CD14-positive monocyte (primary cell): Measurements from ENCODE around the gene STK32B. TPM values are rescaled to one million over a fixed set of nuclear protein-coding genes. Genes with fewer than 3 reads are reported as not detected.

Experiments used
- DNase-seq, 3 donors: peaks; one replicate each; pipeline ENCODE4 v3.0.0-alpha.2; 2011 to 2022
- H2AFZ ChIP-seq: 2 replicates; pipeline ENCODE4 v1.6.0; 2012; ENCODE audit warnings: mild to moderate bottlenecking, low read depth, low read length, inconsistent platforms; ENCODE audit not compliant: insufficient read depth, poor library complexity, severe bottlenecking
- H3K27ac ChIP-seq, 2 donors: 1 replicate in 1 of 2; 2 replicates in 1 of 2; pipeline ENCODE4 v1.5.1; 2012 to 2013; ENCODE audit warnings: low read length in 2 of 2, control low read depth in 1 of 2, inconsistent platforms in 1 of 2, low read depth in 1 of 2, mild to moderate bottlenecking in 1 of 2
- H3K27me3 ChIP-seq, 2 donors: one replicate each; pipeline versions ENCODE4 v1.6.0 to v1.6.1; 2011 to 2013; ENCODE audit warnings: low read length in 2 of 2; ENCODE audit not compliant: control insufficient read depth in 2 of 2, insufficient read depth in 2 of 2
- H3K36me3 ChIP-seq, 2 donors: replicated peaks in 1 of 2; 1 replicate in 1 of 2; 2 replicates in 1 of 2; pipeline versions ENCODE4 v1.5.1 to v1.6.1; 2012 to 2013; ENCODE audit warnings: low read length in 2 of 2, control low read depth in 1 of 2, inconsistent platforms in 1 of 2, mild to moderate bottlenecking in 1 of 2; ENCODE audit not compliant: insufficient read depth in 2 of 2, control insufficient read depth in 1 of 2
- H3K4me1 ChIP-seq, 2 donors: 1 replicate in 1 of 2; 2 replicates in 1 of 2; pipeline versions ENCODE4 v1.5.1 to v1.6.1; 2012 to 2013; ENCODE audit warnings: low read length in 2 of 2, control low read depth in 1 of 2, inconsistent platforms in 1 of 2, mild to moderate bottlenecking in 1 of 2, moderate library complexity in 1 of 2; ENCODE audit not compliant: insufficient read depth in 2 of 2, control insufficient read depth in 1 of 2
- H3K4me2 ChIP-seq: replicated peaks from 2 replicates; pipeline ENCODE3; 2012; ENCODE audit warnings: low read length, moderate library complexity, mild to moderate bottlenecking; ENCODE audit not compliant: poor library complexity, severe bottlenecking; ENCODE audit errors: extremely low read depth
- H3K4me3 ChIP-seq, 3 experiments: fragments of 200-600 bp in 1 of 3; sonication (generic) in 1 of 3; replicated peaks in 1 of 3; 1 replicate in 2 of 3; 2 replicates in 1 of 3; pipeline ENCODE4 v1.5.1; 2011 to 2013; ENCODE audit warnings: low read length in 3 of 3, mild to moderate bottlenecking in 3 of 3, control low read depth in 2 of 3, low read depth in 2 of 3, inconsistent platforms in 1 of 3, moderate library complexity in 1 of 3
- H3K79me2 ChIP-seq: 2 replicates; pipeline ENCODE4 v1.6.0; 2012; ENCODE audit warnings: mild to moderate bottlenecking, control low read depth, inconsistent platforms, low read length, moderate library complexity; ENCODE audit not compliant: insufficient read depth
- H3K9ac ChIP-seq: 2 replicates; pipeline ENCODE4 v1.6.0; 2017; ENCODE audit warnings: low read length, mild to moderate bottlenecking; ENCODE audit not compliant: insufficient read depth, poor library complexity, severe bottlenecking
- H3K9me3 ChIP-seq, 2 donors: replicated peaks in 1 of 2; 1 replicate in 1 of 2; 2 replicates in 1 of 2; pipeline versions ENCODE4 v1.5.1 to v1.6.1; 2012 to 2013; ENCODE audit warnings: low read length in 2 of 2, control low read depth in 1 of 2; ENCODE audit not compliant: control insufficient read depth in 1 of 2, insufficient read depth in 1 of 2
- H4K20me1 ChIP-seq: 2 replicates; pipeline ENCODE4 v1.6.0; 2012; ENCODE audit warnings: mild to moderate bottlenecking, low read length, control low read depth, moderate library complexity; ENCODE audit not compliant: insufficient read depth
- H3K27ac Mint-ChIP-seq, 7 donors: one replicate each; pipeline ENCODE4 v1.8.0; 2020; ENCODE audit warnings: mild to moderate bottlenecking in 7 of 7, mixed read lengths in 7 of 7, moderate library complexity in 6 of 7, inconsistent platforms in 2 of 7
- H3K27me3 Mint-ChIP-seq, 3 donors: one replicate each; pipeline ENCODE4 v1.8.0; 2021 to 2022; ENCODE audit warnings: low read depth in 3 of 3, mild to moderate bottlenecking in 3 of 3, mixed read lengths in 3 of 3, moderate library complexity in 3 of 3, inconsistent platforms in 1 of 3
- H3K36me3 Mint-ChIP-seq, 2 donors: one replicate each; pipeline ENCODE4 v1.8.0; 2020; ENCODE audit warnings: mixed read lengths in 2 of 2, inconsistent platforms in 1 of 2, mild to moderate bottlenecking in 1 of 2
- H3K4me1 Mint-ChIP-seq: one replicate; pipeline ENCODE4 v1.8.0; 2020; ENCODE audit warnings: mild to moderate bottlenecking, mixed read lengths
- H3K4me3 Mint-ChIP-seq, 2 donors: one replicate each; pipeline ENCODE4 v1.8.0; 2020; ENCODE audit warnings: mild to moderate bottlenecking in 2 of 2, mixed read lengths in 2 of 2, moderate library complexity in 1 of 2
- H3K9me3 Mint-ChIP-seq, 7 donors: one replicate each; pipeline ENCODE4 v1.8.0; 2020 to 2022; ENCODE audit warnings: mixed read lengths in 7 of 7, mild to moderate bottlenecking in 6 of 7, moderate library complexity in 6 of 7, inconsistent platforms in 2 of 7
- WGBS: methylation state at CpG from one replicate; pipeline ENCODE4 v1.1.5; 2013; ENCODE audit warnings: missing lambda C conversion rate; ENCODE audit not compliant: insufficient coverage; 5-methylcytosine and 5-hydroxymethylcytosine counted together
- intact Hi-C, 2 donors: fragments of 100-400 bp; cut with micrococcal nuclease; formaldehyde crosslinking; loops; one replicate each; pipeline versions ENCODE4 v1.15.0 to v1.15.1; 2023
- polyA plus RNA-seq, 3 donors: library from polyadenylated mRNA; depleted of rRNA in 1 of 3; unstranded in 2 of 3; stranded (reverse) in 1 of 3; fragments of 300-500 nt in 2 of 3; fragments of >200 nt in 1 of 3; fragmentation: Illumina TruSeq in 2 of 3; gene quantifications; 1 replicate in 2 of 3; 2 replicates in 1 of 3; pipeline ENCODE4 v1.2.3, GENCODE V29; 2012 to 2021
- TF ChIP-seq, protein P1 (sequence below): fragments of 200-600 bp; IDR thresholded peaks from one replicate; pipeline ENCODE4 v1.8.0; 2022; ENCODE audit warnings: antibody characterized with exemption, mild to moderate bottlenecking

STK32B gene
- polyA plus RNA-seq, 3 donors: 0.61 to 1.7 (median 0.75) TPM

DNA sequence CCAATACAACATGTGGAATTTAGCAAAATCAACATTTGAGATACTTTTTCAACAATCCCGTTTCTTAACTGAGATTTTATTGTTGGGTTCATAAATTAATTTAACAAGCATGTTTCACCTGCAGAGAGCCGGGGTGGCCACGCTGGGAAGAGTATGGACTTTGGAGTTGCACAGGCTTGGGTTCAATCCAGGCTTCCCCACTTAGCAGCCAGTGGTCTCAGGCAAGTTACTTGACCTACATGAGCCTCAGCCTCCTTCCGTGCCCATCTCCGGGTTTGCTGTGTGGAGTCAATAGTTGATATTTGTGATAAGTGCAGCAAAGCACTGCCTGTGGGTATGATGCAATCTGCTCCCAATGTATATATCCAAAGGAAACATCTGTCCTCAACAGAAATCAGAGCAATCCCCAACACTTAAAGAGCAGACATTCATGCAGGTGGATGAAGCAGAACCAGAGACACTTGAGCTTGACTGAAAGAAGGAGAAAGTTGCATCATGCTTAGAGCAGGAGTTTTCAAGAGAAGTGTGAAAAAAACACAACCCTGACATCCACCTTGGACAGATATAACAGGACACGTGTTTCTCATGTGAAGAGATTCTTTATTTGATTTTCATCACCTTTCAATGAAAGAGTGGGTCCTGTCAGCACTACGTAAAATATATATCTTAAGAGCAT is 37.1 kb upstream of the STK32B start:
- no peaks in the 10 kb centered on the region for H3K36me3 Mint-ChIP-seq
- H3K9me3 Mint-ChIP-seq: peaks cover 0 to 2% (median 0%) of the 10 kb centered on the region in 7 donors
- Histone ChIP-seq H3K4me1 (peaks cover 3 to 8% of the 10 kb centered on the region in 2 donors), H2AFZ (no peak overlapping the region), H3K27me3 (no peaks in the 10 kb centered on the region), H3K9ac (no peak overlapping the region), H4K20me1 (no peaks in the 10 kb centered on the region), H3K4me3 (no peak overlapping the region), H3K27ac (no peak overlapping the region), H3K36me3 (no peaks in the 10 kb centered on the region), H3K79me2 (no peaks in the 10 kb centered on the region), H3K9me3 (no peaks in the 10 kb centered on the region), H3K4me2 (no peak overlapping the region)
- 67% methylated on average over 2 of the region's 7 CpGs for WGBS
- no peak overlapping the region for H3K4me3 Mint-ChIP-seq
- intact Hi-C loops: no loop called here
- no peak for DNase-seq
- peaks cover 13% of the 10 kb centered on the region for H3K4me1 Mint-ChIP-seq
- peaks cover 0 to 5% (median 2%) of the 10 kb centered on the region in 3 donors for H3K27me3 Mint-ChIP-seq
- no peak overlapping the region for H3K27ac Mint-ChIP-seq
- TF ChIP-seq, protein P1, sequence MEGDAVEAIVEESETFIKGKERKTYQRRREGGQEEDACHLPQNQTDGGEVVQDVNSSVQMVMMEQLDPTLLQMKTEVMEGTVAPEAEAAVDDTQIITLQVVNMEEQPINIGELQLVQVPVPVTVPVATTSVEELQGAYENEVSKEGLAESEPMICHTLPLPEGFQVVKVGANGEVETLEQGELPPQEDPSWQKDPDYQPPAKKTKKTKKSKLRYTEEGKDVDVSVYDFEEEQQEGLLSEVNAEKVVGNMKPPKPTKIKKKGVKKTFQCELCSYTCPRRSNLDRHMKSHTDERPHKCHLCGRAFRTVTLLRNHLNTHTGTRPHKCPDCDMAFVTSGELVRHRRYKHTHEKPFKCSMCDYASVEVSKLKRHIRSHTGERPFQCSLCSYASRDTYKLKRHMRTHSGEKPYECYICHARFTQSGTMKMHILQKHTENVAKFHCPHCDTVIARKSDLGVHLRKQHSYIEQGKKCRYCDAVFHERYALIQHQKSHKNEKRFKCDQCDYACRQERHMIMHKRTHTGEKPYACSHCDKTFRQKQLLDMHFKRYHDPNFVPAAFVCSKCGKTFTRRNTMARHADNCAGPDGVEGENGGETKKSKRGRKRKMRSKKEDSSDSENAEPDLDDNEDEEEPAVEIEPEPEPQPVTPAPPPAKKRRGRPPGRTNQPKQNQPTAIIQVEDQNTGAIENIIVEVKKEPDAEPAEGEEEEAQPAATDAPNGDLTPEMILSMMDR: no peak

DNA sequence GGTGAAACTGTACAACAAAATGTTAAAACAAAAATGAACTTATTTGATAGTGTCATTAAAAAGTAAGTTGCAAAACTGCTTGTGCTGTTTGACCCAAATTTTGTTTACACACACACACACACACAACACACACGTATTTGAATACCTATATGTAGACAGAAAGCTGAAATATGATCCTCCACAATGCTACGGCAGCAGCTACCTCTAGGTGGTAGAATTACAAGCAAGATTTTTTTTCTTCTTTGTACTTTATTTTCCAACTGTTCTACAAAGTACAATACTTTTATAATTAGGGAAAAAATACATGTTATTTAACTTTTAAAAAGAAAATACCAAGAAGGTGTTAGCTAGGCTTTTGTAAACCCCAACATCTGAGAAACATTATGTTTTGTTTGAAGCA is 33.2 kb upstream of the STK32B start:
- Histone ChIP-seq H3K27ac (no peak overlapping the region), H2AFZ (peak overlapping the region; percentile 77)
- TF ChIP-seq, protein P1: no peak

More for the DNA sequence above, 33.2 kb upstream of the STK32B start:
- no peak overlapping the region for H3K4me3 ChIP-seq
- no CpG with 5 or more reads among the region's 2 CpGs for WGBS
- no peak overlapping the region for H3K4me2 ChIP-seq
- no peaks in the 10 kb centered on the region for H3K27me3 ChIP-seq
- H3K27me3 Mint-ChIP-seq: peaks cover 0 to 8% (median 7%) of the 10 kb centered on the region in 3 donors
- H3K9ac ChIP-seq: no peak overlapping the region
- H3K79me2 ChIP-seq: no peaks in the 10 kb centered on the region
- peak overlapping the region in 1 of 2 donors; percentile 51 for H3K4me3 Mint-ChIP-seq
- peaks cover 17% of the 10 kb centered on the region for H3K4me1 Mint-ChIP-seq
- H3K36me3 Mint-ChIP-seq: no peaks in the 10 kb centered on the region
- peaks cover 8 to 13% of the 10 kb centered on the region in 2 donors for H3K4me1 ChIP-seq
- H4K20me1 ChIP-seq: no peaks in the 10 kb centered on the region
- H3K27ac Mint-ChIP-seq: no peak overlapping the region
- H3K36me3 ChIP-seq: no peaks in the 10 kb centered on the region
- no peak for DNase-seq
- intact Hi-C loops: no loop called here
- no peaks in the 10 kb centered on the region for H3K9me3 ChIP-seq
- peaks cover 0 to 4% (median 0%) of the 10 kb centered on the region in 7 donors for H3K9me3 Mint-ChIP-seq
